BLaER1 treated with 17β-estradiol and CSF1 and Interleukin-3, amounts not matched to agents 10 nM and 100 nM (cell line): ENCODE results near the gene CKS1B.

Source experiments
- H3K27ac ChIP-seq, 11 experiments: shearing (Covaris generic); formaldehyde crosslinking; 2 replicates each; pipeline ENCODE4 v1.8.1; 2022
- H3K27me3 ChIP-seq, 11 experiments: shearing (Covaris generic); formaldehyde crosslinking; 2 replicates each; pipeline ENCODE4 v1.8.1; 2022
- H3K36me3 ChIP-seq, 11 experiments: shearing (Covaris generic); formaldehyde crosslinking; 2 replicates each; pipeline ENCODE4 v1.8.1; 2022
- H3K4me1 ChIP-seq, 10 experiments: shearing (Covaris generic); formaldehyde crosslinking; 2 replicates each; pipeline ENCODE4 v1.8.1; 2022
- H3K4me2 ChIP-seq, 11 experiments: shearing (Covaris generic); formaldehyde crosslinking; 2 replicates each; pipeline ENCODE4 v1.8.1; 2022
- H3K4me3 ChIP-seq, 10 experiments: shearing (Covaris generic); formaldehyde crosslinking; 2 replicates each; pipeline ENCODE4 v1.8.1; 2022
- H3K9ac ChIP-seq, 11 experiments: shearing (Covaris generic); formaldehyde crosslinking; 2 replicates each; pipeline ENCODE4 v1.8.1; 2022
- H3K9me3 ChIP-seq, 11 experiments: shearing (Covaris generic); formaldehyde crosslinking; replicated peaks in 1 of 11; 2 replicates each; pipeline ENCODE4 v1.8.1; 2022
- H4K20me1 ChIP-seq, 11 experiments: shearing (Covaris generic); formaldehyde crosslinking; 2 replicates each; pipeline ENCODE4 v1.8.1; 2022
- Cebpa-rat ChIP-seq, 11 experiments: shearing (Covaris generic); IDR thresholded peaks; 2 replicates each; pipeline ENCODE4 v1.8.1; 2022

Gene CKS1B

GRCh38 chr1:154937085-154937987 is 37.1 kb upstream of the CKS1B start:
- H3K27me3 ChIP-seq, result no peaks in the 10 kb centered on the region
- peaks cover 57 to 66% (median 62%) of the 10 kb centered on the region in 10 experiments for H3K4me1 ChIP-seq
- peak overlapping the region; percentile 86 to 98 (median 93) for H3K4me2 ChIP-seq
- no peak for TF ChIP-seq Cebpa-rat (IDR thresholded peaks at IDR 0.05)
- peak overlapping the region; percentile 92 to 100 (median 97) for H3K9ac ChIP-seq
- no peaks in the 10 kb centered on the region for H4K20me1 ChIP-seq
- peak overlapping the region; percentile 96 to 100 (median 99) for H3K27ac ChIP-seq
- H3K4me3 ChIP-seq, result peak overlapping the region; percentile 64 to 76 (median 70)
- H3K9me3 ChIP-seq, result no peaks in the 10 kb centered on the region
- peaks cover 0 to 3% (median 0%) of the 10 kb centered on the region in 11 experiments; a peak in 4 of 22 replicates for H3K36me3 ChIP-seq

DNA sequence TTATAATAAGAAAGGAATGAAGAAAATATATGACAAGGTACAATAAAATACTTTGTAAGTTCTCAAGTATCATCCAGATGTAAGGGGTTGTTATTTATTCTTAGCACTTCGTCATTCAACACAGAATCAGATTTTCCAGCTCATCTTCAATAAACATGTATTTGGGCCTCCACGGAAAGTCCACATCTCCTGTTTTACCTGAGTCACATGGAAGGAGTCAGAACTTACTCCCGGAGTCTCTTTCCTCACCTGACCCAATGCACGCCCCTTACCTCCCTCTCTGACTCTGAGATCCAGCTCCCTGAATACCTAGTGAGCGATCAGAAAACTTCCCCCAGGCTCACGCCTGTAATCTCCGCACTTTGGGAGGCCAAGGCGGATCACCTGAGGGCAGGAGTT is 36.5 kb upstream of the CKS1B start:
- Histone ChIP-seq H4K20me1 (no peaks in the 10 kb centered on the region), H3K4me2 (peak overlapping the region; percentile 86 to 98 (median 93)), H3K9ac (peak overlapping the region; percentile 92 to 100 (median 97)), H3K27me3 (no peaks in the 10 kb centered on the region), H3K36me3 (no peaks in the 10 kb centered on the region), H3K4me1 (peaks cover 64 to 73% (median 69%) of the 10 kb centered on the region in 10 experiments), H3K9me3 (no peaks in the 10 kb centered on the region), H3K4me3 (peak overlapping the region; percentile 64 to 76 (median 70); a peak in 19 of 20 replicates), H3K27ac (peak overlapping the region; percentile 96 to 100 (median 99))
- TF ChIP-seq Cebpa-rat (IDR thresholded peaks at IDR 0.05), result no peak

GRCh38 chr1:154938604-154939399 is 35.7 kb upstream of the CKS1B start:
- H3K9ac ChIP-seq, result peak overlapping the region in 7 of 11 experiments; percentile 92 to 100 (median 96); a peak in 8 of 22 replicates

GRCh38 chr1:154940213-154940560 is 34.3 kb upstream of the CKS1B start:
- Histone ChIP-seq H3K4me1 (peaks cover 85 to 92% (median 89%) of the 10 kb centered on the region in 10 experiments), H4K20me1 (no peaks in the 10 kb centered on the region), H3K27me3 (no peaks in the 10 kb centered on the region), H3K4me3 (no peak overlapping the region; a peak in 1 of 20 replicates), H3K9ac (peak overlapping the region in 4 of 11 experiments; percentile 69 to 78 (median 74); a peak in 6 of 22 replicates), H3K27ac (peak overlapping the region in 8 of 11 experiments; percentile 83 to 89 (median 86); a peak in 13 of 22 replicates), H3K9me3 (no peaks in the 10 kb centered on the region), H3K4me2 (peak overlapping the region; percentile 83 to 97 (median 88)), H3K36me3 (peaks cover 0 to 7% (median 4%) of the 10 kb centered on the region in 11 experiments; a peak in 14 of 22 replicates)
- TF ChIP-seq Cebpa-rat (IDR thresholded peaks at IDR 0.05), result no peak

More at GRCh38 chr1:154938604-154939399, 35.7 kb upstream of the CKS1B start:
- TF ChIP-seq Cebpa-rat (IDR thresholded peaks at IDR 0.05), result no peak
- H3K4me3 ChIP-seq, result no peak overlapping the region
- peak overlapping the region; percentile 86 to 98 (median 93) for H3K4me2 ChIP-seq
- no peaks in the 10 kb centered on the region for H3K27me3 ChIP-seq
- H3K36me3 ChIP-seq, result no peaks in the 10 kb centered on the region
- H3K4me1 ChIP-seq, result peaks cover 72 to 81% (median 77%) of the 10 kb centered on the region in 10 experiments
- peak overlapping the region; percentile 96 to 100 (median 99); a peak in 14 of 22 replicates for H3K27ac ChIP-seq
- H3K9me3 ChIP-seq, result no peaks in the 10 kb centered on the region
- H4K20me1 ChIP-seq, result no peaks in the 10 kb centered on the region

GRCh38 chr1:154940651-154941194 is 33.8 kb upstream of the CKS1B start:
- H3K36me3 ChIP-seq, result peaks cover 3 to 12% (median 9%) of the 10 kb centered on the region in 11 experiments; a peak in 17 of 22 replicates
- H3K27ac ChIP-seq, result peak overlapping the region in 9 of 11 experiments; percentile 83 to 89 (median 87); a peak in 17 of 22 replicates
- peak overlapping the region in 8 of 11 experiments; percentile 1 to 78 (median 71); a peak in 12 of 22 replicates for H3K9ac ChIP-seq
- peaks cover 85 to 92% (median 89%) of the 10 kb centered on the region in 10 experiments for H3K4me1 ChIP-seq
- H3K27me3 ChIP-seq, result no peaks in the 10 kb centered on the region
- H3K4me2 ChIP-seq, result peak overlapping the region; percentile 83 to 97 (median 88)
- H4K20me1 ChIP-seq, result peaks cover 0 to 1% (median 0%) of the 10 kb centered on the region in 11 experiments; a peak in 2 of 22 replicates
- no peaks in the 10 kb centered on the region for H3K9me3 ChIP-seq
- TF ChIP-seq Cebpa-rat (IDR thresholded peaks at IDR 0.05), result peak in 3 of 11 experiments; percentile 37 to 84 (median 61); a peak in 5 of 22 replicates
- H3K4me3 ChIP-seq, result peak overlapping the region in 1 of 10 experiments; percentile 27; a peak in 2 of 20 replicates

GRCh38 chr1:154941333-154942013 is 33.0 kb upstream of the CKS1B start:
- Histone ChIP-seq H3K4me1 (peaks cover 86 to 92% (median 90%) of the 10 kb centered on the region in 10 experiments), H3K9me3 (no peaks in the 10 kb centered on the region), H3K4me3 (peak overlapping the region in 2 of 10 experiments; percentile 27 to 53; a peak in 3 of 20 replicates), H3K27ac (peak overlapping the region; percentile 34 to 89 (median 86); a peak in 21 of 22 replicates), H3K36me3 (peaks cover 8 to 19% (median 17%) of the 10 kb centered on the region in 11 experiments; a peak in 19 of 22 replicates), H4K20me1 (peaks cover 0 to 9% (median 0%) of the 10 kb centered on the region in 11 experiments; a peak in 3 of 22 replicates), H3K9ac (peak overlapping the region; percentile 51 to 78 (median 73); a peak in 18 of 22 replicates), H3K4me2 (peak overlapping the region; percentile 83 to 97 (median 88)), H3K27me3 (no peaks in the 10 kb centered on the region)
- no peak for TF ChIP-seq Cebpa-rat (IDR thresholded peaks at IDR 0.05)

DNA sequence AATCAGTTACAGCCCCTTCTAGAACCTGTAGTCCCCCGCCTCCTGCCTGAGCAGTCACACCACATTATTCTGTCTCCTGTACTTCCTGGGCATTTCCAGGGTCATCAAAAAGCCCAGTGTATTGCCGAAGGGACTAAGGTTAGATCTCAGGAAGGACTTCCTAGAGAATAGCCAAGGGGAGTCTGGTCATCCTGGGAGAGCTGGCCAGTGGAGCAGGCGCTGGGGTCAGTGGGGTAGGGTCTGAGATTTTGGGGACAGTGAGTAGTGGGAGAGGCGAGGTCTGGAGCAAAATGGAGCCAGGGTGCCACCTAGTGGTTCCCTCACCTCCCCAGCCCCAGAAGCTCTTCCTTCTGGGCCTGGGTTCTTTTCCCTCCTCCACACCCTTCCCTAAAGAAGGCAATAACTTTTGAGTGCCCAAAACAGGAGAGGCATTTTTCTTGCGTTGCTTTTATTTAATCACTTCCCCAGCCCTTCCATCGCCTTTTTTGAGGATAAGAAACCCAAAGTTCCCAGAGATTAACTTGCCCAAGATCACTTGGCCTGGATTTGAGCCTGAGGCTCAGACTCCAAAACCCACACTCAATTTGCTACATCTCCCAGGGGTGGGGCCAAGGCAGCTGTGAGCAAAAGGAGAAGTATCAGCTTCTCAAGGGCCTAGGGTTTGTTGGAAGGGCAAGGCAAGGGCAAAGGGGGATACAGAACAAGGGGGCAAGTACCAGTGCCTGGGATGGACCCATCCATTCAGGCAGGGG is 30.7 kb upstream of the CKS1B start:
- Histone ChIP-seq H3K9ac (peak overlapping the region; percentile 61 to 78 (median 73); a peak in 21 of 22 replicates), H3K27me3 (no peaks in the 10 kb centered on the region), H3K4me3 (no peak overlapping the region), H3K4me2 (peak overlapping the region; percentile 83 to 97 (median 88)), H3K9me3 (no peaks in the 10 kb centered on the region), H3K36me3 (peaks cover 26 to 39% (median 37%) of the 10 kb centered on the region in 11 experiments), H3K27ac (peak overlapping the region; percentile 34 to 89 (median 86)), H3K4me1 (peaks cover 79 to 98% (median 96%) of the 10 kb centered on the region in 10 experiments), H4K20me1 (peaks cover 0 to 21% (median 0%) of the 10 kb centered on the region in 11 experiments; a peak in 6 of 22 replicates)
- TF ChIP-seq Cebpa-rat (IDR thresholded peaks at IDR 0.05), result no peak
